Astrocyte (in vitro differentiated cells and primary cell): Measurements from ENCODE around the gene C10orf90.

Experiments used
- EZH2 ChIP-seq: IDR thresholded peaks from 2 replicates; pipeline ENCODE4 v1.6.1; 2012; ENCODE audit warnings: mild to moderate bottlenecking, low read length, inconsistent platforms; ENCODE audit not compliant: insufficient read depth
- TF ChIP-seq, protein P1 (sequence below): IDR thresholded peaks from 2 replicates; pipeline ENCODE4 v1.5.1; 2011; ENCODE audit warnings: low read depth, mild to moderate bottlenecking, inconsistent platforms, low read length, moderate library complexity; ENCODE audit not compliant: insufficient read depth

- TF ChIP-seq, protein P1, sequence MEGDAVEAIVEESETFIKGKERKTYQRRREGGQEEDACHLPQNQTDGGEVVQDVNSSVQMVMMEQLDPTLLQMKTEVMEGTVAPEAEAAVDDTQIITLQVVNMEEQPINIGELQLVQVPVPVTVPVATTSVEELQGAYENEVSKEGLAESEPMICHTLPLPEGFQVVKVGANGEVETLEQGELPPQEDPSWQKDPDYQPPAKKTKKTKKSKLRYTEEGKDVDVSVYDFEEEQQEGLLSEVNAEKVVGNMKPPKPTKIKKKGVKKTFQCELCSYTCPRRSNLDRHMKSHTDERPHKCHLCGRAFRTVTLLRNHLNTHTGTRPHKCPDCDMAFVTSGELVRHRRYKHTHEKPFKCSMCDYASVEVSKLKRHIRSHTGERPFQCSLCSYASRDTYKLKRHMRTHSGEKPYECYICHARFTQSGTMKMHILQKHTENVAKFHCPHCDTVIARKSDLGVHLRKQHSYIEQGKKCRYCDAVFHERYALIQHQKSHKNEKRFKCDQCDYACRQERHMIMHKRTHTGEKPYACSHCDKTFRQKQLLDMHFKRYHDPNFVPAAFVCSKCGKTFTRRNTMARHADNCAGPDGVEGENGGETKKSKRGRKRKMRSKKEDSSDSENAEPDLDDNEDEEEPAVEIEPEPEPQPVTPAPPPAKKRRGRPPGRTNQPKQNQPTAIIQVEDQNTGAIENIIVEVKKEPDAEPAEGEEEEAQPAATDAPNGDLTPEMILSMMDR: no peak
- TF ChIP-seq EZH2: no peak
Observed at GRCh38 chr10:126592901-126593300, 77.6 kb downstream of the C10orf90 start.
